Measurements from ENCODE around the gene SLC35F4. TPM values are rescaled to one million over a fixed set of nuclear protein-coding genes. Genes with fewer than 3 reads are reported as not detected.

SLC35F4 gene
- total RNA-seq, 1 experiment from 2014 or later: not detected

- DNase-seq (no peak), ATAC-seq (no peak)
- ChIA-PET POLR2A (ENCODE audit: unreplicated experiment) (no interaction called here), CTCF (no interaction called here)
- BruUV-seq (replicated peaks): no TSS peak
- Histone ChIP-seq H3K4me2 (ENCODE audit: low read length) (no peak overlapping the region), H3K9me2 (replicated peaks; ENCODE audit: low read length) (no peaks in the 10 kb centered on the region), H2AFZ (ENCODE audit: low read length) (no peak overlapping the region), H4K20me1 (ENCODE audit: low read length) (no peaks in the 10 kb centered on the region), H3K9ac (ENCODE audit: low read length) (no peak overlapping the region), H3K9me3 (ENCODE audit: low read length) (no peaks in the 10 kb centered on the region), H3F3A (ENCODE audit: low read length, unreplicated experiment) (no peaks in the 10 kb centered on the region), H3K4me3 (ENCODE audit: low read length) (no peak overlapping the region), H3K27me3 (ENCODE audit: low read length) (peaks cover 48% of the 10 kb centered on the region), H3K79me2 (ENCODE audit: low read length) (no peaks in the 10 kb centered on the region), H3K4me1 (ENCODE audit: insufficient read depth, low read length) (no peaks in the 10 kb centered on the region), H3K27ac (ENCODE audit: low read length) (no peak overlapping the region), H3K36me3 (ENCODE audit: low read depth, low read length) (no peaks in the 10 kb centered on the region)
- intact Hi-C loops (cut with micrococcal nuclease): no loop called here
- TF ChIP-seq CTCF (conservative IDR thresholded peaks at IDR 0.05; ENCODE audit: low read depth, low read length) (no peak), EZH2phosphoT487 (IDR thresholded peaks at IDR 0.05; ENCODE audit: borderline replicate concordance, low read length) (no peak)
These were observed 104.1 kb downstream of the SLC35F4 start for GRCh38 chr14:57761800-57762199.

GRCh38 chr14:57760896-57761295 lies 105.0 kb downstream of the SLC35F4 start:
- Histone ChIP-seq H3K36me3 (ENCODE audit: low read depth, low read length) (no peaks in the 10 kb centered on the region), H3K27me3 (ENCODE audit: low read length) (peaks cover 48% of the 10 kb centered on the region), H2AFZ (ENCODE audit: low read length) (no peak overlapping the region), H4K20me1 (ENCODE audit: low read length) (no peaks in the 10 kb centered on the region), H3F3A (ENCODE audit: low read length, unreplicated experiment) (no peaks in the 10 kb centered on the region), H3K9me3 (ENCODE audit: low read length) (no peaks in the 10 kb centered on the region), H3K79me2 (ENCODE audit: low read length) (no peaks in the 10 kb centered on the region), H3K9ac (ENCODE audit: low read length) (no peak overlapping the region), H3K4me3 (ENCODE audit: low read length) (no peak overlapping the region), H3K4me2 (ENCODE audit: low read length) (no peak overlapping the region), H3K27ac (ENCODE audit: low read length) (no peak overlapping the region), H3K9me2 (replicated peaks; ENCODE audit: low read length) (no peaks in the 10 kb centered on the region), H3K4me1 (ENCODE audit: insufficient read depth, low read length) (no peaks in the 10 kb centered on the region)
- intact Hi-C loops (cut with micrococcal nuclease): no loop called here
- no peak for ATAC-seq
- BruUV-seq (replicated peaks): no TSS peak
- TF ChIP-seq EZH2phosphoT487 (IDR thresholded peaks at IDR 0.05; ENCODE audit: borderline replicate concordance, low read length): no peak
- no peak for TF ChIP-seq EZH2 (IDR thresholded peaks at IDR 0.05; ENCODE audit: low read length, unreplicated experiment)
- TF ChIP-seq CTCF (conservative IDR thresholded peaks at IDR 0.05; ENCODE audit: low read depth, low read length): no peak
- POLR2A ChIA-PET (ENCODE audit: unreplicated experiment): no interaction called here
- no peak for DNase-seq
- CTCF ChIA-PET: no interaction called here

GRCh38 chr14:57755018-57755521 lies 110.8 kb downstream of the SLC35F4 start:
- Histone ChIP-seq H3K4me2 (ENCODE audit: low read length) (no peak overlapping the region), H3K4me3 (ENCODE audit: low read length) (no peak overlapping the region), H3K9ac (ENCODE audit: low read length) (no peak overlapping the region), H2AFZ (ENCODE audit: low read length) (no peak overlapping the region), H4K20me1 (ENCODE audit: low read length) (no peaks in the 10 kb centered on the region), H3K27me3 (ENCODE audit: low read length) (peaks cover 19% of the 10 kb centered on the region; the same call in 1 of the 2 replicates), H3K36me3 (ENCODE audit: low read depth, low read length) (no peaks in the 10 kb centered on the region), H3K9me3 (ENCODE audit: low read length) (no peaks in the 10 kb centered on the region), H3K4me1 (ENCODE audit: insufficient read depth, low read length) (no peaks in the 10 kb centered on the region), H3K27ac (ENCODE audit: low read length) (no peak overlapping the region), H3K9me2 (replicated peaks; ENCODE audit: low read length) (no peaks in the 10 kb centered on the region), H3K79me2 (ENCODE audit: low read length) (no peaks in the 10 kb centered on the region), H3F3A (ENCODE audit: low read length, unreplicated experiment) (no peaks in the 10 kb centered on the region)
- ATAC-seq (no peak), DNase-seq (no peak)
- ChIA-PET CTCF (no interaction called here), POLR2A (ENCODE audit: unreplicated experiment) (no interaction called here)
- TF ChIP-seq EZH2phosphoT487 (IDR thresholded peaks at IDR 0.05; ENCODE audit: borderline replicate concordance, low read length): no peak
- no peak for TF ChIP-seq EZH2 (IDR thresholded peaks at IDR 0.05; ENCODE audit: low read length, unreplicated experiment)
- no peak for TF ChIP-seq CTCF (conservative IDR thresholded peaks at IDR 0.05; ENCODE audit: low read depth, low read length)
- BruUV-seq (replicated peaks): no TSS peak
- intact Hi-C loops (cut with micrococcal nuclease): no loop called here
